Measurements from ENCODE around the gene TWNK.
"Not testable (repeated sequence)": the region's sequence is repeated elsewhere in the genome, so short reads cannot be mapped to it uniquely, and the experiment has no call there.

Gene TWNK

GRCh38 chr10:100975397-100975796 is 11.9 kb upstream of the TWNK start:
- DNase-seq, result not testable (repeated sequence)

GRCh38 chr10:100976906-100977305 is 10.4 kb upstream of the TWNK start:
- DNase-seq, result no peak

DNA sequence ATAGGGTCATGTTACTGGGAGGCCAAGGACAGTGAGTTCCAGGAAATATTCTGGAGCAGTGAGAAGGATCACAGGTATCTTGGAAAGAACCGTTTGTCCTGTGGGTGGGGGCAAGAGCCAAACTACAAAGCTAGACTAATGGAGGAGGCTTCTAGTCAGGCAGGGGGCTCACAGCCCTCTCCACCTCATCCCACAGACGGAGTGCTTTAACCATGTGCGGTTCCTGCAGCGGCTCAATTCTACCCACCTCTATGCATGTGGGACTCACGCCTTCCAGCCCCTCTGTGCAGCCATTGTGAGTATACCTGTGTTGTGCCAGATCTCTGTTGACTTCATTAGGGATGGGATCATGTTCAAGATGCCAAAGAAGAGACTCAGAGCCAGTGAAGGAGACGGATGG is 9.9 kb upstream of the TWNK start:
- DNase-seq, result no peak

GRCh38 chr10:100978121-100978900 is 9.0 kb upstream of the TWNK start:
- DNase-seq, result no peak

DNA sequence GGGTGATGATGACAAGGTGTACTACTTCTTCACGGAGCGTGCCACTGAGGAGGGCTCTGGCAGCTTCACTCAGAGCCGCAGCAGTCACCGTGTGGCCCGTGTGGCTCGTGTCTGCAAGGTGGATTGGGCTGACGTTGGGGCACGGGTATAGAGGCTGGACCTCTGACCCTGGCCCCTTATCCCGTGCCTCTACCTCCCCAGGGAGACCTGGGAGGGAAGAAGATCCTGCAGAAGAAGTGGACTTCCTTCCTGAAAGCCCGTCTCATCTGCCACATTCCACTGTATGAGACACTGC is 8.5 kb upstream of the TWNK start:
- no peak for DNase-seq

- DNase-seq, result no peak
These were observed 7.5 kb upstream of the TWNK start for GRCh38 chr10:100979791-100980272.

GRCh38 chr10:100980311-100980710 is 7.0 kb upstream of the TWNK start:
- no peak for DNase-seq

DNA sequence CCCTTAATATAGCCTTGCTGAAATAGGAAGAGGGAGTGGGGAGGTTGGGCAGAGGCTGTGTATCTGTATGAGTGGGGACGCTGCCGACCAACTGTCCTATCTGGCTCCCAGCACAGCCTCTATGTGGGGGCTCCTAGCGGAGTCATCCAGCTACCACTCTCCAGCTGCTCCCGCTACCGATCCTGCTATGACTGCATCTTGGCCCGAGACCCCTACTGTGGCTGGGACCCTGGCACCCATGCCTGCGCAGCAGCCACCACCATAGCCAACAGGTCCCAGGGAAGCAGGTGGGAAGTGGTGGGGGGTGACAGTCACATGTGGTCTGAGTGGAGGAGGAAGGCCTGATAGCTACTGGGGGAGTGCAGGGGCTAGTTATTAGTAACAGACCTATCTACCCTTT is 6.6 kb upstream of the TWNK start:
- no peak for DNase-seq

DNA sequence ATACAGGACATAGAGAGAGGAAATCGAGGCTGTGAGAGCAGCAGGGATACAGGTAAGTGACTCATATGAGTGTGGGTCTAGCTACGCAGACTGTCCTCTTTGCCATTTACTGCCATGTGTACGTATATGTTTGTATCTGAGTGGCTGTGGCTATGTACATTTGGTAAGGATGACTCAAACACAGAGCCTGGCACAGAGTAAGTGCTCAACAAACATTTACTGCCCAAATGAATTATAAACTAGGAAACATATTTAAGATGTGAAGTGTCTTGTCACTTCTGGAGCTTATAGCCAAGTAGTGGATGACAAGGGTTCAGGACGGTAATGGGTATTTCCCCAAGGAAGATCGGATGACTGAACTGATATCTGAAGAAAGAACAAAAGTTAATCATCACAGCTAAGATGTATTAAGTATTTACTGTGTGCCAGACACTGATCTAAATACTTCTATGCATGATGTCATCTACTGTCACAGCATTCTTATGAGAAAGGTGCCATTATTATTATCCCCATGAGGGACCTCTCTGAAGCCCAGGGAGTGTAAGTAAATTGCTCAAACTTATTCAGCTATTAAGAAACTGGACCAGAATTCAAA is 6.1 kb upstream of the TWNK start:
- DNase-seq, result no peak

DNA sequence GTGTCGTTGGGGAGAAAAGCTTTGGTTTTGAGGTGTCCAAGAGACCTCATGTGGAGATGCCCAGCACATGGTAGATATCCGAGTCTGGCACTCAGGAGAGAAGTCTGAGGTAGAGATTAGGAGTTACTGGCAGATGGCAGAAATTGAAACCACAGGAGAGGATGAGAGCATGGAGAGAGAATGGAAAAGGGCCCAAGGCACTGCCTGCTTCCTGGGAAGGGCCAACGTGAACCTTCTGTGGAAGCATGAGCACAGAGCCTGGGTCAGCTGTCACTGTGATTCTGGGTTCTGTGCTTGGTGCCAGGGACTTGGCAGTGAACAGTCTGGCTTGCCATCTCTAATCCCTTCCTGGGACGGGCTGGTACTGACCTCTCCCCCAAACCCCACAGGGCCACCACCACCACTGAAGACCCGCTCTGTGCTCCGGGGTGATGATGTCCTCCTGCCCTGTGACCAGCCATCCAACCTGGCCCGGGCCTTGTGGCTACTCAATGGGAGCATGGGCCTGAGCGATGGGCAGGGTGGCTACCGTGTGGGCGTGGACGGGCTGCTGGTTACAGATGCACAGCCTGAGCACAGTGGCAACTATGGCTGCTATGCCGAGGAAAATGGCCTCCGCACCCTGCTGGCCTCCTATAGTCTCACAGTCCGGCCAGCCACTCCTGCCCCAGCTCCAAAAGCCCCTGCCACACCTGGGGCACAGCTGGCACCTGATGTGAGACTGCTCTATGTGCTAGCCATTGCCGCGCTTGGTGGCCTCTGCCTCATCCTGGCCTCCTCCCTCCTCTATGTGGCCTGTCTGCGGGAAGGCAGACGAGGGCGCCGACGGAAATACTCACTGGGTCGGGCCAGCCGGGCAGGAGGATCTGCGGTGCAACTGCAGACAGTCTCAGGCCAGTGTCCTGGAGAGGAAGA is 4.2 kb upstream of the TWNK start:
- no peak for DNase-seq

DNA sequence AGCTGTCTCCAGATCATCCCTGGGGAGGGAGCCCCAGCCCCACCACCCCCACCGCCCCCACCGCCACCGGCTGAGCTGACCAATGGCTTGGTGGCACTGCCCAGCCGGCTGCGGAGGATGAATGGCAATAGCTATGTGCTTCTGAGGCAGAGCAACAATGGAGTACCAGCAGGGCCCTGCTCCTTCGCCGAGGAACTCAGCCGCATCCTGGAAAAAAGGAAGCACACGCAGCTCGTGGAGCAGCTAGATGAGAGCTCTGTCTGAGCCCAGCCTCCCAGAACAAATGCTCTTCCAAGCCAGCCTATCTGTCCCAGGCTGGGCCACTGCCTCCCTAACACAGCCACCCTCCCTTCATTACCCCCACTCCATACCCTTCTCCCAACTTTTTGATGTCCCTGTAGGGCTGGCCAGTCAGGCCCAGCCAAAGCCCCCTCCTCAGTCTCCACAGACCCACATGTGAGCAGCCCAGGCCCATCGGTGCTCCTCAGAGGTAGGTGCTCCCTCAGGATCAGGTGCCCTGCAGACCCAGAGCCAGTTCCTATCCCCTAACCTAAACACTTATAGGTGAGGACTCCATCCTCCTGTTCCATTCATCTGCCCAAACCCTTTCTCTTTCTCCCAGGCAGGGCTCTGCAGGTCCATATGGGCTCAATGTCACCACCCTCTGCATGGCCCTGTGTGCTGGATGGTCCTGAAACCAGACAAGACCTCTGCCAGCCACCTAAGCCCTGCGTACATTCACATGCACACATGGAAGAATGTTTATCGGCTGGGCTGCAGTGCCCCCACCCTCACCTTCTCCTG is 3.3 kb upstream of the TWNK start:
- no peak for DNase-seq

GRCh38 chr10:100984672-100985177 is 2.6 kb upstream of the TWNK start:
- no peak for DNase-seq

- no peak for DNase-seq
These were observed 2.0 kb upstream of the TWNK start for GRCh38 chr10:100985336-100985735.

DNA sequence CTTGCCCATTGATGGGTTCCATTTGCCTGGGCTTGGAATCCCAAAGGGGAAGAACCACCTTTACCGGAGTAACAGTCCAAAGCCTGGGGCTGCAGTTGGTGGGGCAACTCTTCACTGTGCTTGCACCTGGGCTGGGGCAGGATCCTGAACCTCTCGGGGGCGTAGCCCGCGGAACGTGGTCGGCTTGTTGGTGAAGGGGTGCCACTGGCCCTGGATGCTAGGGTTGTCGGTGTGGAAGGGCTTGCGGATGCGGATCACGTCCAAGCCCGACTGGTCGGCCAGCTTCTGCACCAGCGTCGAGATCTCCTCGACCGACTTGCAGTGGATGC is 756 bp upstream of the TWNK start:
- DNase-seq, result no peak

GRCh38 chr10:100987685-100988049 is 324 bp downstream of the TWNK start:
- no peak for DNase-seq

DNA sequence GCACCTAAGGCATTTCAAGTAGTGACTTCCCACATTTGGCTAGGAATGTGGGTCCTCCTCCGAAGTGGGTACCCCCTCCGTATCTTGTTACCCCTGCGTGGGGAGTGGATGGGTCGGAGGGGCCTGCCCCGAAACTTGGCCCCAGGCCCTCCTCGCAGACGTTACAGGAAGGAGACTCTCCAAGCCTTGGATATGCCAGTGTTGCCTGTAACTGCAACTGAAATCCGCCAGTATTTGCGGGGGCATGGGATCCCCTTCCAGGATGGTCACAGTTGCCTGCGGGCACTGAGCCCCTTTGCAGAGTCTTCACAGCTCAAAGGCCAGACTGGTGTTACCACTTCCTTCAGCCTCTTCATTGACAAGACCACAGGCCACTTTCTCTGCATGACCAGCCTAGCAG is 823 bp downstream of the TWNK start:
- no peak for DNase-seq

DNA sequence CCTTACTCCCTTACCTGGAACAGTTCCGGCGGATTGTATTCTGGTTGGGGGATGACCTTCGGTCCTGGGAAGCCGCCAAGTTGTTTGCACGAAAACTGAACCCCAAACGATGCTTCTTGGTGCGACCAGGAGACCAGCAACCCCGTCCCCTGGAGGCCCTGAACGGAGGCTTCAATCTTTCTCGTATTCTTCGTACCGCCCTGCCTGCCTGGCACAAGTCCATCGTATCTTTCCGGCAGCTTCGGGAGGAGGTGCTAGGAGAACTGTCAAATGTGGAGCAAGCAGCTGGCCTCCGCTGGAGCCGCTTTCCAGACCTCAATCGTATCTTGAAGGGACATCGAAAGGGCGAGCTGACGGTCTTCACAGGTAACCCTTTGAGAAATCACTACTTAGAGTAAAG is 1.7 kb downstream of the TWNK start:
- DNase-seq, result no peak

GRCh38 chr10:100993986-100994708 is 6.8 kb downstream of the TWNK start:
- DNase-seq, result no peak

DNA sequence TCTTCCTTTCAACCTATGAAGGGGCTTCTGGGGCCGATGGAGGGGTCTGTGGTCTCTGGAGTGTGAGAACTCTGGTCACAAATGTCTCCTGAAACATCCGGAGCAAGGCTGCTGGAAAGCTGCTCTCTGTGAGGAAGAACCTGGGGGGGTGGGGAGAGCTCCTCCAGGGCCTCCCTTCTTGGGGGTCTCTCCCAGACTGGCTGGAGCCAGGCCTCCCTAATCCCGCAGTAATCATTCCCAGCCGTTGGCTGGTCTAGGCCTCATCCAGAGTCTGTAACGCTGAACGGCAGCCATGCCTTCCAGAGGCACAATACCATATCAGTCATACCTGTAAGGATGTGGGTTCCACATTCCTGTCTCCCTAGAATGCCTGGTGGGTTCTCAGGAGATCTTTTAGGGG is 7.8 kb downstream of the TWNK start:
- no peak for DNase-seq

DNA sequence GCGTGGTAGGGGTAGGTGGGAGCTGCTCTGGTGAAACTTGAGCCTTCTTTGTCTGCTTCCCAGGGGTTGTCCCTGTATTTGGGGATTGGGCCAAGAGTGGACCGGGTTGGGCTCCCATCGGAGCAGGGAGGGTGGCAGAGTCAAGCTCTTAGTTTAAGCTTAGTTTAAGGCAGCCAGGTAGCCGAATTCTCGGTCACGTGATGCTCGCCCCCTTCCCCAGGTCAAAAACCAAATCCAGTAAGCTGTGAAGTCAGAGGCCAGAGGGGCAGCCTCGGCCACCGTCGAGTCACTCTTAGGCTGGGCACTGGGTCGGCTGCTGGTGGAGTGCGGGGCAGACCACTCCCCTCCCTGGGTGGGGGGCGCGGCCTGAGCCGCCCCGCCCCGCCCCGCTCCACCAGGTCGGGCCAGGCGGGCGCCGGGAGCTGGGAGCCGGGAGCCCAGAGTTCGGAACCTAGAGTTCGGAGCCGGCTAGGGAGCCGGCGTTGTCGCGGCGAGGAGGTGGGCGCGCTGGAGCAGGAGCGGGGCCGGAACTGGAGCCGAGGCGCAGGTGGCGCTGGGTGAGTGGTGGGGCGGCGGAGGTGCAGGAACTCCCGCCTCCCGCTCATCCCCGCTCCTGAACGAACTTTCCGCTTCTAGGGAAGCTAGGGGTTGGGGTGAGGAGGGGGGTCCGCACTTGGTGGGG is 9.5 kb downstream of the TWNK start:
- peak; percentile 8 for DNase-seq

- peak; percentile 44 for DNase-seq
These were observed 10.2 kb downstream of the TWNK start for GRCh38 chr10:100997360-100998182.

All from NCI-H526 treated with DMSO at 0.1 percent for 48 hours (cell line).